C4-2B (cell line): ENCODE data around the gene RGMB.

Experiments
- ZFX ChIP-seq: fragments of 450-650 bp; IDR thresholded peaks from 2 replicates; pipeline ENCODE4 v1.6.1; 2017
- TF ChIP-seq, protein P1 (sequence below): fragments of 450-650 bp; conservative IDR thresholded peaks from 2 replicates; pipeline ENCODE4 v1.5.1; 2017; ENCODE audit warnings: mild to moderate bottlenecking

DNA sequence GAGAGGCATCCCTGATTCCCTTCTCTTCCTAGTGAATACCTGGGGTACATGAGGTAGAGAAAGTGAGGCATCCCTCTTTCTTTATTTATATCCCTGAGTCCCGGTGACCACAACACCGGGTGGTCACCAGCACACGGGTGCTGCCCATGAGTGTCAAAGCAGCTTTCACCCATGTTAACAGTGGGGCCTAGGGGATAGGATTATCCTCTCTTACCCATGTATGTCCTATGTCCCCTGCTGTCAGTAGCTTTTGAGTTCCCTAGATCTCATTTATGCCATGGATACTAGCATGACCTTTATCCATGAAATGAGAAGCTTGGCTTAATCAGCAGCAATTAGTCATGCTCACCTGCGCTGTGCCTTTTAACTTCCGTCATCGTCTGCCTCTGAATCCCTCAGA is 71.4 kb downstream of the RGMB start:
- TF ChIP-seq, protein P1, sequence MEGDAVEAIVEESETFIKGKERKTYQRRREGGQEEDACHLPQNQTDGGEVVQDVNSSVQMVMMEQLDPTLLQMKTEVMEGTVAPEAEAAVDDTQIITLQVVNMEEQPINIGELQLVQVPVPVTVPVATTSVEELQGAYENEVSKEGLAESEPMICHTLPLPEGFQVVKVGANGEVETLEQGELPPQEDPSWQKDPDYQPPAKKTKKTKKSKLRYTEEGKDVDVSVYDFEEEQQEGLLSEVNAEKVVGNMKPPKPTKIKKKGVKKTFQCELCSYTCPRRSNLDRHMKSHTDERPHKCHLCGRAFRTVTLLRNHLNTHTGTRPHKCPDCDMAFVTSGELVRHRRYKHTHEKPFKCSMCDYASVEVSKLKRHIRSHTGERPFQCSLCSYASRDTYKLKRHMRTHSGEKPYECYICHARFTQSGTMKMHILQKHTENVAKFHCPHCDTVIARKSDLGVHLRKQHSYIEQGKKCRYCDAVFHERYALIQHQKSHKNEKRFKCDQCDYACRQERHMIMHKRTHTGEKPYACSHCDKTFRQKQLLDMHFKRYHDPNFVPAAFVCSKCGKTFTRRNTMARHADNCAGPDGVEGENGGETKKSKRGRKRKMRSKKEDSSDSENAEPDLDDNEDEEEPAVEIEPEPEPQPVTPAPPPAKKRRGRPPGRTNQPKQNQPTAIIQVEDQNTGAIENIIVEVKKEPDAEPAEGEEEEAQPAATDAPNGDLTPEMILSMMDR, result no peak
- TF ChIP-seq ZFX, result no peak
